Muscle layer of duodenum (tissue), 2 donors: ENCODE measurements around the gene SDE2.
"Not testable (repeated sequence)": the region's sequence is repeated elsewhere in the genome, so short reads cannot be mapped to it uniquely, and the experiment has no call there.

Source experiments
- H3K27ac ChIP-seq: one replicate; pipeline ENCODE4 v1.7.0; 2013; ENCODE audit warnings: mild to moderate bottlenecking, low read length
- H3K27me3 ChIP-seq: one replicate; pipeline ENCODE4 v1.7.0; 2013; ENCODE audit warnings: low read depth, mild to moderate bottlenecking, control low read depth, low read length
- H3K36me3 ChIP-seq, 2 donors: one replicate each; pipeline ENCODE4 v1.7.0; 2013; ENCODE audit warnings: low read length in 2 of 2, control low read depth in 1 of 2, mild to moderate bottlenecking in 1 of 2; ENCODE audit not compliant: insufficient read depth in 2 of 2, control insufficient read depth in 1 of 2
- H3K4me1 ChIP-seq, 2 donors: one replicate each; pipeline ENCODE4 v1.7.0; 2013; ENCODE audit warnings: low read length in 2 of 2, mild to moderate bottlenecking in 2 of 2, control low read depth in 1 of 2, moderate library complexity in 1 of 2; ENCODE audit not compliant: insufficient read depth in 2 of 2, control insufficient read depth in 1 of 2
- H3K4me3 ChIP-seq, 2 donors: one replicate each; pipeline ENCODE4 v1.7.0; 2013; ENCODE audit warnings: low read length in 2 of 2, low read depth in 1 of 2, mild to moderate bottlenecking in 1 of 2
- H3K9me3 ChIP-seq, 2 donors: one replicate each; pipeline ENCODE4 v1.7.0; 2013; ENCODE audit warnings: low read length in 2 of 2, control low read depth in 1 of 2, mild to moderate bottlenecking in 1 of 2; ENCODE audit not compliant: control insufficient read depth in 1 of 2
- donor health status: healthy.

SDE2 gene

GRCh38 chr1:225995919-225996864 lies 3.0 kb downstream of the SDE2 start:
- Histone ChIP-seq H3K4me3 (no peak overlapping the region), H3K36me3 (peaks cover 16 to 21% of the 10 kb centered on the region in 2 donors), H3K27me3 (no peaks in the 10 kb centered on the region), H3K27ac (no peak overlapping the region), H3K4me1 (peaks cover 11 to 24% of the 10 kb centered on the region in 2 donors), H3K9me3 (no peaks in the 10 kb centered on the region)

GRCh38 chr1:225990705-225991464 lies 8.3 kb downstream of the SDE2 start:
- no peak overlapping the region for H3K27ac ChIP-seq
- peaks cover 47 to 62% of the 10 kb centered on the region in 2 donors for H3K36me3 ChIP-seq
- no peaks in the 10 kb centered on the region for H3K9me3 ChIP-seq

DNA sequence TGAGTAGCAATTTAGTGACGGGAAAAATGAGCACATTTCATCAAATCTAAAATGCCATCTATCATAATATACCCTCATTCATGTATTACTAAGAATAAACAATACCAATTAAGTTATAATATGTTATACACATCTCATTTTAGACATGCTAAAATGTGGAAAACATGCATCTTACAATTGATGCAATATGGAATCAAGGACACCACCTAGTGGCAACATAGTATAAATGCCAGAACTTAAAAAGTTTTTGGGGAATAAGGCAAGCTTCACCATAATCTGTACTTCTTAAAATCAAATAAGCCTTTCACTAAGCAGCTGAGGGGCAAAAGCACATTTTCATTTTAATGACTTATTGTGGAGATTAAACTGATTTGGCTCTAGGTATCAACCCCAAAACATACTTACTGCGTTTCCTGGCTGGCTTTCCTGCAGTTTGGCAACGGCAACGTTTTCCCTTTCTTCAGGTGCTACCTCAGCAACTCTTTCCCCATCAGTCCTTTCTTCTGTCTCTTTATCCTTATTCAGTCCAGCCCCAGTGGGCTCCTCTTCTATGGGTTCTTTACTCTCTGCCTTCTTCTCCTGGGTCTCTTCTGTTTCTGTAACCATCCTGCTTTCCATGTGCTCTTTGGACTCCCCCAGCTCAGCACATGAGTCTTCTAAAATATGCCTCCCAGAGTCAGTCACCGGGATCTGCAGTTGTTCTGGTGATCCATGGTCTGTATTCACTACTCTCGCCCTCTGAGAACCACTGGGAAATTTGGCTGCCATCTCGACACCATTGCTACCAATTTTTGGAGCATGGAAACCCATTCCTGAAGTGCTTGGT lies 11.4 kb downstream of the SDE2 start:
- Histone ChIP-seq H3K9me3 (no peaks in the 10 kb centered on the region), H3K4me1 (no peaks in the 10 kb centered on the region), H3K27ac (no peak overlapping the region), H3K4me3 (no peak overlapping the region), H3K27me3 (no peaks in the 10 kb centered on the region), H3K36me3 (peaks cover 66 to 75% of the 10 kb centered on the region in 2 donors)

More at GRCh38 chr1:225990705-225991464, 8.3 kb downstream of the SDE2 start:
- H3K4me3 ChIP-seq, result no peak overlapping the region
- no peaks in the 10 kb centered on the region for H3K27me3 ChIP-seq
- H3K4me1 ChIP-seq, result no peaks in the 10 kb centered on the region

GRCh38 chr1:225981714-225982113 lies 17.4 kb downstream of the SDE2 start:
- Histone ChIP-seq H3K4me1 (no peaks in the 10 kb centered on the region), H3K36me3 (peaks cover 35 to 58% of the 10 kb centered on the region in 2 donors), H3K9me3 (no peaks in the 10 kb centered on the region), H3K4me3 (no peak overlapping the region), H3K27me3 (no peaks in the 10 kb centered on the region), H3K27ac (no peak overlapping the region)

GRCh38 chr1:225980005-225980836 lies 18.9 kb downstream of the SDE2 start:
- Histone ChIP-seq H3K4me3 (no peak overlapping the region), H3K4me1 (no peaks in the 10 kb centered on the region), H3K9me3 (no peaks in the 10 kb centered on the region), H3K27me3 (no peaks in the 10 kb centered on the region), H3K27ac (no peak overlapping the region), H3K36me3 (peaks cover 21 to 55% of the 10 kb centered on the region in 2 donors)

DNA sequence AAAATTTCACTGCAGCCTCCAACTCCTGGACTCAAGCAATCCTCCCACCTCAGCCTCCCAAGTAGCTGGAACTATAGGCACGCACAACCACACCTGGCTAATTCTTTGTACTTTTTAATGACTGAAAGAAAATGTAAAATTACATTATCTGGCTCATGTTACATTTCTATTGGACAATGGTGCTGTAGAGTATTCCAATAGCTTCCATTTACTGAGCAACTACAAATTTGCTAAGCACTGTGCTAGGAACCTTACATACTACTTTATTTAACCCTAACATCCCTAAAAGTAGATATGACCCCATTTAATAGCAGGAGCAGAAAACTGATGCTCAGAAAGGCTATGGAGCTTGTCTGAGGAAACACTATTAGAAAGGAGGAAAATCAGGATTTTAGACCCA lies 19.7 kb downstream of the SDE2 start:
- H3K36me3 ChIP-seq, result peaks cover 14 to 47% of the 10 kb centered on the region in 2 donors
- no peak overlapping the region for H3K27ac ChIP-seq

DNA sequence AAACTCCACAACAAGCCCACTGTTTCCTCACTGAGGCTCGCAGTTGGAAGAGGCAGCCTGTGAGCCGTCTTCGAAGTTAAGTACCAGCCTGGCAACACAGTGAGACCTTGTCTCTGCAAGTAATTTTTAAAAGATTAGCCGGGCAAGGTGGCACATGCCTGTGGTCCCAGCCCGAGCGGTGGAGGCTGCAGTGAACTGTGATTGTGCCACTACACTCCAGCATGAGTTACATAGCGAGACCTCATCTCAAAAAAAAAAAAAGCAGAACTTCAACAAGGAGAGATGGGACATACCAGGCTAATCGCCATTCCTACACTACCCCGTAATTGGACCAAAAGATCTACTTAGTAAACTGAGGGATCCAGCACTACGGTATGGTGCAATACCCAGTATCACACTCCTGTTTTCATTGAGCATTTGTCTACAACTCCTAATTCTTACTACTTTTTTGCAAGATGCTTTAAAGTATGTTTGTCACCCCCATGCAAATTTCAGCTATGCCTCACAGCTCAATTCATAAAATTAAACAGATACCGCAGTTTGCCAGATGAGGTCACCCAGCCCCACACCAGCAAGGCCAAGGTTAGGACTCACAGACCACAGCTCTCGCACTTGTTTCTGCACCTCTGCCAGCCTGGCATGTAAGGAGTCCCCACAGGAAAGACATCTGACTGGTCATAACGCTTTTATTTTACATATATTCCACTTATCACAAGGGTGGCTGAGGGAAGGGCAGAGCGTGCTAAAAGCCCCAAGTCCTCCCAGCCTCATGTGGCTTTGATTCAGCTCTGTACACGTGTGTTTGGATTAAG lies 21.0 kb downstream of the SDE2 start:
- no peaks in the 10 kb centered on the region for H3K27me3 ChIP-seq
- H3K27ac ChIP-seq, result no peak overlapping the region
- no peaks in the 10 kb centered on the region for H3K9me3 ChIP-seq
- H3K4me1 ChIP-seq, result no peaks in the 10 kb centered on the region
- peaks cover 8 to 36% of the 10 kb centered on the region in 2 donors for H3K36me3 ChIP-seq
- H3K4me3 ChIP-seq, result no peak overlapping the region

More for the DNA sequence above, 19.7 kb downstream of the SDE2 start:
- H3K4me3 ChIP-seq, result no peak overlapping the region
- H3K4me1 ChIP-seq, result no peaks in the 10 kb centered on the region
- H3K9me3 ChIP-seq, result no peaks in the 10 kb centered on the region
- H3K27me3 ChIP-seq, result no peaks in the 10 kb centered on the region

DNA sequence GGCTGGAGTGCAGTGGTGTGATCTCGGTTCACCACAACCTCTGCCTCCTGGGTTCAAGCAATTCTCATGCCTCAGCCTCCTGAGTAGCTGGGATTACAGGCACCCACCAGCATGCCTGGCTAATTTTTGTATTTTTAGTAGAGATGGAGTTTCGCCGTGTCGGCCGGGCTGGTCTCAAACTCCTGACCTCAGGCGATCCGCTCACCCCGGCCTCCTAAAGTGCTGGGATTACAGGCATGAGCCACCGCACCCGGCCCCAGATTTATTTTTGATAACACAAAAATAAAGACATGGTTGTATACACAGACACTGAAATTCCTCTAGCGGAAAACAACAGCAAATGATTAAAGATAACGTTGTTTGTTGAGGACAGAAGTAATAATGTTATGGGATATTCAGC lies 24.0 kb downstream of the SDE2 start:
- H3K9me3 ChIP-seq, H3K4me1 ChIP-seq, H3K27me3 ChIP-seq, H3K27ac ChIP-seq, H3K4me3 ChIP-seq: not testable (repeated sequence)
- peaks cover 4 to 15% of the 10 kb centered on the region in 2 donors for H3K36me3 ChIP-seq

- Histone ChIP-seq H3K4me1 (no peaks in the 10 kb centered on the region), H3K4me3 (no peak overlapping the region), H3K27me3 (no peaks in the 10 kb centered on the region), H3K27ac (no peak overlapping the region), H3K36me3 (peaks cover 1 to 9% of the 10 kb centered on the region in 2 donors), H3K9me3 (no peaks in the 10 kb centered on the region)
Observed at GRCh38 chr1:225974454-225974853, 24.7 kb downstream of the SDE2 start.

GRCh38 chr1:225973158-225973557 lies 26.0 kb downstream of the SDE2 start:
- no peaks in the 10 kb centered on the region for H3K27me3 ChIP-seq
- no peaks in the 10 kb centered on the region for H3K9me3 ChIP-seq
- peaks cover 0 to 9% of the 10 kb centered on the region in 2 donors for H3K36me3 ChIP-seq
- no peak overlapping the region for H3K27ac ChIP-seq
- H3K4me3 ChIP-seq, result no peak overlapping the region
- no peaks in the 10 kb centered on the region for H3K4me1 ChIP-seq
